Progenitor cell of endocrine pancreas (in vitro differentiated cells): ENCODE measurements around the gene SGCA. TPM values are rescaled to one million over a fixed set of nuclear protein-coding genes. Genes with fewer than 3 reads are reported as not detected.
A peak's percentile ranks its signal among the peaks of the same experiment; 100 is the strongest.

ENCODE experiments used
- DNase-seq: peaks from one replicate; pipeline ENCODE4 v3.0.0; 2021; ENCODE audit warnings: low spot score; ENCODE audit not compliant: unreplicated experiment
- H3K27ac Mint-ChIP-seq: 2 replicates; pipeline ENCODE4 v1.8.0; 2021; ENCODE audit warnings: mild to moderate bottlenecking, moderate library complexity, mixed read lengths
- H3K27me3 Mint-ChIP-seq: 2 replicates; pipeline ENCODE4 v1.8.0; 2021; ENCODE audit warnings: mixed read lengths
- H3K36me3 Mint-ChIP-seq: 2 replicates; pipeline ENCODE4 v1.8.0; 2022; ENCODE audit warnings: mixed read lengths; ENCODE audit not compliant: insufficient read depth
- H3K4me1 Mint-ChIP-seq: 2 replicates; pipeline ENCODE4 v1.8.0; 2021; ENCODE audit warnings: low read depth, mixed read lengths
- H3K4me3 Mint-ChIP-seq: 2 replicates; pipeline ENCODE4 v1.8.0; 2021; ENCODE audit warnings: low read depth, mild to moderate bottlenecking, moderate library complexity, mixed read lengths
- H3K9me3 Mint-ChIP-seq: 2 replicates; pipeline ENCODE4 v1.8.0; 2021; ENCODE audit warnings: low read depth, mixed read lengths
- total RNA-seq: library from RNA; stranded (reverse); gene quantifications from 2 replicates; pipeline ENCODE4 v1.2.1, GENCODE V29; 2021
- TF ChIP-seq, protein P1 (sequence below): fragments of 200-600 bp; sonication (generic); IDR thresholded peaks from one replicate; pipeline ENCODE4 v1.5.0; 2021; ENCODE audit warnings: antibody characterized with exemption, mild to moderate bottlenecking; ENCODE audit not compliant: unreplicated experiment

SGCA gene
- total RNA-seq, 1 donor from 2014 or later: not detected

DNA sequence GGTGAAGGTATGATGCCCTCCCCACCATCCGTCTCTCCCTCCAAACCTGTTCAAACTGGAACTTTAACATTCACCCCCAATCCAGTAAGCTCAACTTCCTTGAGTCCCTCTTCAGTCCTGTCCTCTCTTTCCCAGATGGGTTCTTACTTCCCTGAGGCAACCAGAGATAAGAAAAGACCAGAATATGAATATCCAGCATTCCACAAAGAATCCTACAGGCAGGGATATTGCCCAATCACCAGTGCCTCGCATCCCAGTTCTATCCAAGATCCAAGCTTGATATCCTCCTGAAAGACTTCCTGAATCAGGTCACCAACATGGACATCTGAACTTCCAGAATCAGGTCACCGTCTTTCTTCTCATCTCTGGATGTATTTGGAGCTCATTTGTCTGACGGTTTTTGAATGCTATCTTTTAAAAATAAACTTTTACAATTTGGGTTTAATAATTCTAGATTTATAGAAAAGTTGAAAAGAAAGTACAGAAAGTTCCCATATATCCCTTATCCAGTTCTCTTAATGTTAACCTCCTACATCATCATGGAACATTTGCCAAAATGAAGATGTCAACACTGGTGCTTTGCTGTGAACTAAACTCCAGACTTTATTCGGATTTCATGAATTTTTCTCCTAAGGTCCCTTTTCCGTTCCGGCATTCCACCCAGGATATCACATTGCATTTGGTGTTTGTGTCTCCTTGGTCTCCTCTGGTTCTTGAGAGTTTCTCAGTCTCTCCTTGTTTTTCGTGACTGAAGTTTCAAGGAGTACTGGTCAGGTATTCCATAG lies 49.4 kb downstream of the SGCA start:
- no peak for DNase-seq
- Mint-ChIP-seq H3K4me1 (peaks cover 28% of the 10 kb centered on the region), H3K36me3 (no peaks in the 10 kb centered on the region), H3K27me3 (peaks cover 7% of the 10 kb centered on the region), H3K4me3 (no peak overlapping the region), H3K27ac (no peak overlapping the region), H3K9me3 (no peaks in the 10 kb centered on the region)
- TF ChIP-seq, protein P1, sequence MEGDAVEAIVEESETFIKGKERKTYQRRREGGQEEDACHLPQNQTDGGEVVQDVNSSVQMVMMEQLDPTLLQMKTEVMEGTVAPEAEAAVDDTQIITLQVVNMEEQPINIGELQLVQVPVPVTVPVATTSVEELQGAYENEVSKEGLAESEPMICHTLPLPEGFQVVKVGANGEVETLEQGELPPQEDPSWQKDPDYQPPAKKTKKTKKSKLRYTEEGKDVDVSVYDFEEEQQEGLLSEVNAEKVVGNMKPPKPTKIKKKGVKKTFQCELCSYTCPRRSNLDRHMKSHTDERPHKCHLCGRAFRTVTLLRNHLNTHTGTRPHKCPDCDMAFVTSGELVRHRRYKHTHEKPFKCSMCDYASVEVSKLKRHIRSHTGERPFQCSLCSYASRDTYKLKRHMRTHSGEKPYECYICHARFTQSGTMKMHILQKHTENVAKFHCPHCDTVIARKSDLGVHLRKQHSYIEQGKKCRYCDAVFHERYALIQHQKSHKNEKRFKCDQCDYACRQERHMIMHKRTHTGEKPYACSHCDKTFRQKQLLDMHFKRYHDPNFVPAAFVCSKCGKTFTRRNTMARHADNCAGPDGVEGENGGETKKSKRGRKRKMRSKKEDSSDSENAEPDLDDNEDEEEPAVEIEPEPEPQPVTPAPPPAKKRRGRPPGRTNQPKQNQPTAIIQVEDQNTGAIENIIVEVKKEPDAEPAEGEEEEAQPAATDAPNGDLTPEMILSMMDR: no peak

DNA sequence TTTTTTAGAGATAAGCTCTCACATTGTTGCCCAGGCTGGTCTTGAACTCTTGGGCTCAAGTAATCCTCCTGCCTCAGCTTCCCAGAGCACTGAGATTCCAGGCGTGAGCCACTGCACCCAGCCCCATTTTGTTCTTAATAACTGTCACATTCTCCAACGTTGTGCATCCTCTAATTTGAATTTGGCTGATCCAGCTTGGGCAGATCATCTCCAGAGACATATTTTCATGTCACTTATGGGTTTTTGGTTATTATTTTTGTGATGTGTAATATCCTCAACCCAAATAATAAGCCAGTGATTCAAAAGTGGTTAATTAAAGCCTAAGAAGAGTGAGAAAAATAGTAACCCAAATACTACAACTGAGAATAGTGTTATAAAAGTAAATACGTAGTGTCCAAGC lies 51.8 kb downstream of the SGCA start:
- Mint-ChIP-seq H3K27ac (peak overlapping the region; percentile 50), H3K27me3 (peaks cover 3% of the 10 kb centered on the region), H3K4me3 (no peak overlapping the region), H3K36me3 (no peaks in the 10 kb centered on the region), H3K9me3 (no peaks in the 10 kb centered on the region), H3K4me1 (peaks cover 20% of the 10 kb centered on the region)
- TF ChIP-seq, protein P1: no peak
- no peak for DNase-seq

- H3K27me3 Mint-ChIP-seq: peaks cover 3% of the 10 kb centered on the region
- peaks cover 18% of the 10 kb centered on the region for H3K4me1 Mint-ChIP-seq
- no peaks in the 10 kb centered on the region for H3K36me3 Mint-ChIP-seq
- no peak for DNase-seq
- TF ChIP-seq, protein P1: no peak
- H3K9me3 Mint-ChIP-seq: no peaks in the 10 kb centered on the region
- H3K27ac Mint-ChIP-seq: peak overlapping the region; percentile 50
- no peak overlapping the region for H3K4me3 Mint-ChIP-seq
Observed at GRCh38 chr17:50218071-50218759, 52.4 kb downstream of the SGCA start.

DNA sequence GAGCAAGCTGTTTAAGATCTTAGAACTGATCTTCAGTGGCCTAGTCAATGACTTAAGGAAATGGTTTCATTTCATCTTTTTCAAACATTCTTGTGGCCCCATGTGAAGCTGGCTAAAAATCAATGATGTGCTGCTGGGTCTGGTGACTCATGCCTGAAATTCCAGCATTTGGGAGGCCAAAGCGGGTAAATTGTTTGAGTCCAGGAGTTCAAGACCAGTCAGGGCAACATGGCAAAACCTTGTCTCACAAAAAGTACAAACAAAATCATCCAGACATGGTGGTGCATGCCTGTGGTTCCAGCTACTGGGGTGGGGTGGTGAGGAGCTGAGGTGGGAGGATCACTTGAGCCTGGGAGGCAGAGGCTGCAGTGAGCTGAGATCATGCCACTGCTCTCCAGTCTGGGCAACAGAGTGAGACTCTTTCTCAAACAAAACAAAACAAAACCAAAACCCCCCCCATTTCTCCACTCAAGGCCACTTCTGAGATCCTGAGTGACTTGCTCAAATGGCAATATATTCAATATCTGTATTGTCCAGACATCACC lies 53.0 kb downstream of the SGCA start:
- Mint-ChIP-seq H3K4me1 (peaks cover 18% of the 10 kb centered on the region), H3K27ac (peak overlapping the region; percentile 11), H3K9me3 (no peaks in the 10 kb centered on the region), H3K4me3 (no peak overlapping the region), H3K27me3 (peaks cover 3% of the 10 kb centered on the region), H3K36me3 (no peaks in the 10 kb centered on the region)
- no peak for DNase-seq
- TF ChIP-seq, protein P1: no peak

DNA sequence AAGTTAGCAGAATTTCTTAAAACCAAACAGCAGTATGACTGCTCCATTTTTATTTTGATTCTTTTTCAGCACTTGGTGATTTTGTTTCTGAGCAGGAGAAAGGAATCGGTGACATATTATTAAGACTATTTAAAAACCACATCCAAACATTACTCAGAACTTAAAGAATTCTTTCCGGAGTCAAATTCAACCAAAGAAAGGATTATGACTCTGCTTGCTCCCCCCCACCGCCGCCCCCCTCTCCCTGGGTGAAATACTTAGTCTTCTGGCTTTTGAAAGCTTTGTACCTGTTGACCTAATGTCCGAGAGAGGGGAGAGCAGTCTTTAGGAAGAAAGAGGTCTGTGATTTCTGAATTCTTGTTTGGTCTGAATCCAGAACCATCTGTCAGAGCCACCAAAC lies 53.5 kb downstream of the SGCA start:
- no peak for DNase-seq
- peaks cover 18% of the 10 kb centered on the region for H3K4me1 Mint-ChIP-seq
- H3K4me3 Mint-ChIP-seq: no peak overlapping the region
- H3K36me3 Mint-ChIP-seq: no peaks in the 10 kb centered on the region
- TF ChIP-seq, protein P1: no peak
- peaks cover 3% of the 10 kb centered on the region for H3K27me3 Mint-ChIP-seq
- peak overlapping the region; percentile 70 for H3K27ac Mint-ChIP-seq
- no peaks in the 10 kb centered on the region for H3K9me3 Mint-ChIP-seq
